ENCODE measurements around the gene COX19.
A peak's percentile ranks its signal among the peaks of the same experiment; 100 is the strongest.

The COX19 gene

GRCh38 chr7:922334-923107 is 52.8 kb downstream of the COX19 start:
- no peak for DNase-seq

- no peak for DNase-seq
Measured at GRCh38 chr7:921581-922333, 53.6 kb downstream of the COX19 start.

- no peak for DNase-seq
Measured at GRCh38 chr7:921071-921461, 54.3 kb downstream of the COX19 start.

DNA sequence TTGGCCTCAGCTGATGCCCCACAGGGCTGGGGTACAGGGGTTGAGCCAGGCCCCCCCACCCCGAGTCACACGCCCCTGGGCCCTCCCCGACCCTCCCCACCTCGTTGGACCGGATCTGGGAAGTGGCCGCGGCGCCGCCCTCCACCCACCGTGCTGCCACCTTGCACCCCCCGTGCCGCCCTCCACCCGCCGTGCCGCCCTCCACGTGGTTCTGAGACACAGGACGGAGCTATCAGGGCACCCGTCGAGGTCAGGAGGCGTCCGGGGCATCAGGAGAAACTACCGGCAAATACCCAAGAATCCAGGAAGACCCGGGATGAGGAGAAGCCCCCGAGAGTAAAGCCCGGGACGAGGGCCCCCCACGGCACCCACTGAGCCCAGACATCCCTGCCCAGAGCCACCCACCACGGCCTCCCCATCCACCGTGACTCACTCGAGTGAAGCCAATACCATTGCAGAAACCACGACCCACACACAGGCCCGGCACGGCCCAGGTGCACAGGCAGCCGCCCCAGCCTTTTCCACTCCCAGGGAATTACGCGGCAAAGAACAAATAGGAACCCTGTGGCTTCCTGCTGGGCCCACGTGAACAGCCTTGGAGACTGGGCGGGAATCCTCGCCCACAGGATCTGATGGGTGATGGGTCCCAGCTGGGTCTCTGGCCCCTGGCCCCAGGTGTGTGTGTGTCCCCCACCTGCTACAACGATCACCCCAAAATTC is 54.8 kb downstream of the COX19 start:
- no peak for DNase-seq

- DNase-seq, result no peak
Measured at GRCh38 chr7:919924-920341, 55.4 kb downstream of the COX19 start.

DNA sequence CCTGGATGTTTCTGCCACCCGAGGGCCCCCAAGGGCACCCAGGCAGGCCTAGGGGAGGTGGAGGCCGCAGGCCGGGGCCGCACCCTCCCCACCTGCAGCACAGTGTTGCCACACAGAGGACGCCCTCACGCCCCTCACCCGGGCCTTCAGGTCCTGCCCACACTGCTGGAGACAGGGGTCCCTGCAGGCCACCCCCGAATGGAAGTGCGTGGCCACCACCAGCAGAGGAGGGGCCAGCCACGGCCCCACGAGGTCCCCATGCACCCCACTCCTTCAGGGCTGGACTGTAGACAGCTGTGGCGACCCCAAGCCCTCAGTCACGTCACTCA is 56.3 kb downstream of the COX19 start:
- DNase-seq, result no peak

DNA sequence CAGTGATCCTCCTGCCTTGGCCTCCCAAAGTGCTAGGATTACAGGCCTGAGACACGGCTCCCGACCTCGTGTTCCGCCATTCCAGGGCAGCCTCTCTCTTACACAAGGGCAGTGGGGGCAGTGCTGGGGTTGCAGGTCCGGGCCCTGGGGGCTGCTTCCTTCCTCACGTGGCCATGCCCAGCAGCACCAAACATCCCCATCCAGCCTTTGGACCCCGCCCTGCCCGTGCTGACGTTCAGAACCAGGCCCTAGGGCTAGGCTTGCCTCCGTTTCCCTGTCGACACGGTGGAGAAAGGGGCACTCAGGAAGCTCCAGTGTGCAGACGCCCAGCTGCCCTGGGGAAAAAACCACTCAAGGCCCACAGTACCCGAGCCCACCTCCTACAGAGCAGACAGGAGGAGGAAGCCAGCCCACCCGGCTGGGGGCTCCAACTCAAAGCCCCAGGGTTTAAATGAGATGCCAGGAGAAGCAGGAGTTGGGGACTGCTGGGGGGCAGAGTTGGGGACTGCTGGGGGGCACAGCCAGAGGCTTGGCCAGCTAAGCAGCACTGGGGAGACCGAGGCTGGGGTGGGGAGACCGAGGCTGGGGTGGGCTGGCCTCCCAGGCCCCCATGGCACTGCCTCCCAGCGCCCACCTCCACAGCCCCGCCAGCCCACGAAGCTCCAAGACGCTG is 56.8 kb downstream of the COX19 start:
- DNase-seq, result no peak

- no peak for DNase-seq
Measured at GRCh38 chr7:918118-918425, 57.3 kb downstream of the COX19 start.

GRCh38 chr7:917255-918117 is 57.9 kb downstream of the COX19 start:
- no peak for DNase-seq

- DNase-seq, result peak; percentile 69
Measured at GRCh38 chr7:916291-916941, 58.9 kb downstream of the COX19 start.
